ENCODE data around the gene MAP3K20. TPM values are rescaled to one million over a fixed set of nuclear protein-coding genes. Genes with fewer than 3 reads are reported as not detected.

Gene MAP3K20
- polyA plus RNA-seq, 1 of the 3 experiments (the other 2 are of a cell fraction) = 8.5 TPM

GRCh38 chr2:173184031-173185004, 108.7 kb downstream of the MAP3K20 start (continued):
- TF ChIP-seq ZBTB33 (IDR thresholded peaks at IDR 0.05; ENCODE audit: borderline replicate concordance, low read depth) (peak; percentile 74), USF2 (IDR thresholded peaks at IDR 0.05; ENCODE audit: borderline replicate concordance, low read depth, low read length) (no peak), TCF12 (IDR thresholded peaks at IDR 0.05) (peak; percentile 85), ELF1 (IDR thresholded peaks at IDR 0.05) (no peak), TAF1 (IDR thresholded peaks at IDR 0.05; ENCODE audit: borderline replicate concordance, low read depth, low read length) (peak; percentile 72; the same call in 1 of the 2 replicates), FOXM1 (IDR thresholded peaks at IDR 0.05; ENCODE audit: low read depth) (no peak), MXI1 (IDR thresholded peaks at IDR 0.05; ENCODE audit: low read depth, low read length) (no peak), SIN3A (IDR thresholded peaks at IDR 0.05; ENCODE audit: borderline replicate concordance, low read depth, low read length) (no peak), JUND (IDR thresholded peaks at IDR 0.05) (peak; percentile 93), EZH2phosphoT487 (IDR thresholded peaks at IDR 0.05; ENCODE audit: borderline replicate concordance, low read depth) (no peak), FOXJ3 (CRISPR knock-in tag; IDR thresholded peaks at IDR 0.05) (no peak)

GRCh38 chr2:173185437-173185836, 109.8 kb downstream of the MAP3K20 start:
- no peak for TF ChIP-seq MEF2A (IDR thresholded peaks at IDR 0.05; ENCODE audit: borderline replicate concordance, low read depth)
- peaks cover 0 to 8% of the 10 kb centered on the region in 2 experiments for H3K36me3 ChIP-seq (replicated peaks in 1 of 2; ENCODE audit: control insufficient read depth in 1 of 2, insufficient read depth in 2 of 2, low read length in 1 of 2)
- H3K4me2 ChIP-seq = no peak overlapping the region
- no peaks in the 10 kb centered on the region for H3K9me3 ChIP-seq
- H3K27ac ChIP-seq (ENCODE audit: low read depth in 2 of 2, low read length in 1 of 2) = peak overlapping the region in 1 of 2 experiments; percentile 95; a peak in 2 of 4 replicates
- ChIA-PET POLR2A (no interaction called here), CTCF (interaction anchor here (1.7 to 2.9 kb wide), 2 partner anchors 25 to 159 kb away, joined by 5 to 11 read pairs; no protein-coding TSS in a partner anchor)
- no peaks in the 10 kb centered on the region for H3K79me2 ChIP-seq (ENCODE audit: insufficient read depth)
- H3F3A ChIP-seq (replicated peaks; ENCODE audit: insufficient read depth) = peaks cover 36% of the 10 kb centered on the region
- H2AFZ ChIP-seq (ENCODE audit: low read depth) = no peak overlapping the region
- H3K4me1 ChIP-seq (ENCODE audit: control insufficient read depth in 1 of 2, insufficient read depth in 2 of 2, low read depth in 1 of 2, low read length in 1 of 2) = peaks cover 0 to 42% of the 10 kb centered on the region in 2 experiments; a peak in 3 of 4 replicates
- H3K27me3 ChIP-seq (ENCODE audit: insufficient read depth) = no peaks in the 10 kb centered on the region
- no peaks in the 10 kb centered on the region for H3K9me2 ChIP-seq
- H3K4me3 ChIP-seq (ENCODE audit: low read depth in 2 of 2, low read length in 1 of 2) = no peak overlapping the region
- no peaks in the 10 kb centered on the region for H4K20me1 ChIP-seq (ENCODE audit: insufficient read depth)
- no peak for DNase-seq
- H3K9ac ChIP-seq = no peak overlapping the region

All from SK-N-SH (cell line).